Adrenal gland (tissue), 12 donors: ENCODE results near the gene SLC35D1. TPM values are rescaled to one million over a fixed set of nuclear protein-coding genes. Genes with fewer than 3 reads are reported as not detected.

Experiments
- DNase-seq, 7 donors: peaks; one replicate each; pipeline ENCODE4 v3.0.0-alpha.2; 2019 to 2020
- H3K27ac ChIP-seq, 5 donors: fragments of 200-600 bp; sonication (generic) in 4 of 5; 1 replicate in 3 of 5; 2 replicates in 2 of 5; pipeline versions ENCODE4 v1.5.1 to v1.8.0; 2016 to 2020; ENCODE audit warnings: mild to moderate bottlenecking in 1 of 5
- H3K27me3 ChIP-seq: fragments of 200-600 bp; 2 replicates; pipeline ENCODE4 v1.8.0; 2021
- H3K36me3 ChIP-seq, 2 donors: fragments of 200-600 bp; replicated peaks in 1 of 2; 1 replicate in 1 of 2; 2 replicates in 1 of 2; pipeline versions ENCODE4 v1.5.1 to v1.8.0; 2018 to 2022
- H3K4me1 ChIP-seq, 2 donors: fragments of 200-600 bp; replicated peaks in 1 of 2; 1 replicate in 1 of 2; 2 replicates in 1 of 2; pipeline versions ENCODE4 v1.5.1 to v1.8.0; 2018 to 2021
- H3K4me3 ChIP-seq, 4 donors: fragments of 200-600 bp; sonication (generic) in 3 of 4; one replicate each; pipeline ENCODE4 v1.5.1; 2016 to 2018
- H3K9me3 ChIP-seq, 3 donors: fragments of 200-600 bp; sonication (generic) in 1 of 3; replicated peaks in 1 of 3; 1 replicate in 2 of 3; 2 replicates in 1 of 3; pipeline versions ENCODE4 v1.5.1 to v1.8.0; 2016 to 2021
- POLR2A ChIP-seq, 2 donors: fragments of 450-650 bp; IDR thresholded peaks; one replicate each; pipeline ENCODE4 v1.6.1; 2017; ENCODE audit warnings: antibody characterized with exemption in 2 of 2, mild to moderate bottlenecking in 2 of 2, moderate library complexity in 1 of 2
- WGBS, 4 donors: extraction: QIAGEN DNeasy Blood & Tissue Kit in 2 of 4; methylation state at CpG; one replicate each; pipeline versions ENCODE4 v1.1.5 to v1.1.7; 2013 to 2017; 5-methylcytosine and 5-hydroxymethylcytosine counted together
- intact Hi-C, 2 donors: fragments of 100-400 bp; cut with DNase I; formaldehyde crosslinking; loops; one replicate each; pipeline versions ENCODE4 v1.14.1 to v1.15.0; 2022 to 2023
- polyA plus RNA-seq, 3 donors: library from polyadenylated mRNA; stranded (reverse); fragments of 200-250 nt in 2 of 3; fragments of 350-450 nt in 1 of 3; fragmentation: Illumina TruSeq in 1 of 3; extraction: RNeasy Lipid Tissue Mini Kit (QIAGEN cat#74804) in 1 of 3; gene quantifications; one replicate each; pipeline ENCODE4 v1.2.3, GENCODE V29; 2013 to 2014
- total RNA-seq, 9 donors: library from RNA; depleted of rRNA in 4 of 9; stranded (reverse); fragments of >200 nt in 4 of 9; fragments of 120-200 nt in 1 of 9; fragmentation: NEBNext Ultra II Directional in 1 of 9; extraction: Animal tissue kit (Norgen Biotek cat#: 25700) in 1 of 9; gene quantifications; one replicate each; pipeline versions ENCODE4 v1.1.0 to v1.2.4, GENCODE V29; 2013 to 2023
- TF ChIP-seq, protein P1 (sequence below), 6 experiments: fragments of 450-650 bp in 4 of 6; fragments of 200-600 bp in 2 of 6; sonication (generic) in 1 of 6; IDR thresholded peaks; 1 replicate in 5 of 6; 2 replicates in 1 of 6; pipeline versions ENCODE4 v1.5.1 to v1.8.0; 2016 to 2021; ENCODE audit warnings: antibody characterized with exemption in 6 of 6, mild to moderate bottlenecking in 2 of 6, moderate library complexity in 1 of 6
- donor health status: healthy with polysubstance abuse.
- donor health status: Bipolar disorder and iron deficiency.
- donor health status: DM: yes; HTN: yes; CAD: no.
- donor health status: DM: no; HTN: no; CAD: no.
- donor health status: DM: no; HTN: no; CAD: no.
- donor health status: DM: yes; HTN: yes; CAD: no.

The SLC35D1 gene
- total and polyA plus RNA-seq, 12 donors, result 1.9 to 34.7 (median 13.7) TPM

DNA sequence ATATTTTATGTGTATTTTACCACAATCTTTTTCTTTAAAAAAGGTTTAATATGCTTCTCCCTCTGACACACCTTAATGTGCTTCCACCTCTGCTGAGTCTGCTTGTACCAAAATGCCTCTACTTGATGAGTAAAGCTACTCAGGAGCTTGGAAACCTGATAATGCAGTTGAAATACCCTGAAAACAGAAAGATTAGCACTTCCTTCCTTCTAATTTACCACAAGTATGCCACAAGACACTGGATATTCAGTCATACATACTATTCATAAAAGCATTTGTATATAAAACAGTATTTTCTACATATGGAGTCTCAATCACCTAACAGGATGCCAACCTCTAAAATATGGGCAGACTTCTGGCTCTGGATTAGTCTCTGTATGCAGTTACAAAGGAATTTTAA is 55.0 kb downstream of the SLC35D1 start:
- no peak for DNase-seq
- intact Hi-C loops, result loop anchor here (5.0 to 10.0 kb wide), 4 partner anchors 146 to 234 kb away; no protein-coding TSS in a partner anchor
- Histone ChIP-seq H3K36me3 (peaks cover 0 to 3% of the 10 kb centered on the region in 2 donors), H3K27me3 (no peaks in the 10 kb centered on the region), H3K4me1 (no peaks in the 10 kb centered on the region), H3K4me3 (no peak overlapping the region), H3K9me3 (no peaks in the 10 kb centered on the region), H3K27ac (no peak overlapping the region)
- no peak for TF ChIP-seq POLR2A (IDR thresholded peaks at IDR 0.05)
- TF ChIP-seq, protein P1, sequence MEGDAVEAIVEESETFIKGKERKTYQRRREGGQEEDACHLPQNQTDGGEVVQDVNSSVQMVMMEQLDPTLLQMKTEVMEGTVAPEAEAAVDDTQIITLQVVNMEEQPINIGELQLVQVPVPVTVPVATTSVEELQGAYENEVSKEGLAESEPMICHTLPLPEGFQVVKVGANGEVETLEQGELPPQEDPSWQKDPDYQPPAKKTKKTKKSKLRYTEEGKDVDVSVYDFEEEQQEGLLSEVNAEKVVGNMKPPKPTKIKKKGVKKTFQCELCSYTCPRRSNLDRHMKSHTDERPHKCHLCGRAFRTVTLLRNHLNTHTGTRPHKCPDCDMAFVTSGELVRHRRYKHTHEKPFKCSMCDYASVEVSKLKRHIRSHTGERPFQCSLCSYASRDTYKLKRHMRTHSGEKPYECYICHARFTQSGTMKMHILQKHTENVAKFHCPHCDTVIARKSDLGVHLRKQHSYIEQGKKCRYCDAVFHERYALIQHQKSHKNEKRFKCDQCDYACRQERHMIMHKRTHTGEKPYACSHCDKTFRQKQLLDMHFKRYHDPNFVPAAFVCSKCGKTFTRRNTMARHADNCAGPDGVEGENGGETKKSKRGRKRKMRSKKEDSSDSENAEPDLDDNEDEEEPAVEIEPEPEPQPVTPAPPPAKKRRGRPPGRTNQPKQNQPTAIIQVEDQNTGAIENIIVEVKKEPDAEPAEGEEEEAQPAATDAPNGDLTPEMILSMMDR (IDR thresholded peaks at IDR 0.05), result no peak

GRCh38 chr1:66996018-66996682 is 57.8 kb downstream of the SLC35D1 start:
- Histone ChIP-seq H3K27me3 (no peaks in the 10 kb centered on the region), H3K4me1 (no peaks in the 10 kb centered on the region), H3K9me3 (no peaks in the 10 kb centered on the region), H3K27ac (no peak overlapping the region), H3K36me3 (peaks cover 0 to 4% of the 10 kb centered on the region in 2 donors), H3K4me3 (no peak overlapping the region)
- 68 to 73% (median 70%) methylated on average over 7 of the region's 7 CpGs for WGBS, 4 donors
- no peak for TF ChIP-seq POLR2A (IDR thresholded peaks at IDR 0.05)
- TF ChIP-seq, protein P1 (IDR thresholded peaks at IDR 0.05), result peak; percentile 52 to 78 (median 73)
- intact Hi-C loops, result loop anchor here (5.0 to 10.0 kb wide), 4 partner anchors 149 to 231 kb away; no protein-coding TSS in a partner anchor
- peak; percentile 54 to 87 (median 62) for DNase-seq

GRCh38 chr1:66993076-66993475 is 60.9 kb downstream of the SLC35D1 start:
- H3K4me3 ChIP-seq, result no peak overlapping the region
- TF ChIP-seq POLR2A (IDR thresholded peaks at IDR 0.05), result no peak
- TF ChIP-seq, protein P1 (IDR thresholded peaks at IDR 0.05), result no peak
- no peaks in the 10 kb centered on the region for H3K9me3 ChIP-seq
- DNase-seq, result no peak
- no peak overlapping the region for H3K27ac ChIP-seq
- no peaks in the 10 kb centered on the region for H3K27me3 ChIP-seq
- peaks cover 0 to 4% of the 10 kb centered on the region in 2 donors for H3K36me3 ChIP-seq
- no peaks in the 10 kb centered on the region for H3K4me1 ChIP-seq
- 72 to 96% (median 90%) methylated on average over 3 of the region's 3 CpGs for WGBS, 4 donors
- intact Hi-C loops, result loop anchor here (10.0 kb wide), 3 partner anchors 152 to 228 kb away; no protein-coding TSS in a partner anchor

DNA sequence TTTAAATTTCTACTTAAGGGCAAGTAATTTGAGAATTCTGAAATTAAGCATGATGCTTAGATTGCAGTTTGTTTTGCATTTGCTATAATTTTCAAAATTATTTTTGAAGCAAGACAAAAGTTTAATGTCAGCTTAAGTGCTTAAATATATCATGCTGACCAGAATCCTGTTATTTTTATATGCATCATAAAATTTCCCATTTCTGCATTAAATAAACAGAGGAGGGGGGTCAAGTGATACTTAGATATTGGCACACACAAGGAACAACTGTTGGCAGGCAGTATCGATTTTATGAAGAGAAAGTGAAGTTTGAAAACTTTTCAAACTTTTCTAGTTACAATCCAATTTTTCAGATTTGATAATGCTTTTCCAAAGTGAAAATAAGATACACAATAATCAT is 68.1 kb downstream of the SLC35D1 start:
- Histone ChIP-seq H3K27ac (no peak overlapping the region), H3K4me3 (no peak overlapping the region), H3K27me3 (no peaks in the 10 kb centered on the region), H3K36me3 (peaks cover 0 to 45% of the 10 kb centered on the region in 2 donors), H3K9me3 (no peaks in the 10 kb centered on the region), H3K4me1 (peaks cover 0 to 18% of the 10 kb centered on the region in 2 donors)
- WGBS, 4 donors, result 39 to 54% (median 47%) methylated on average over 1 of the region's 1 CpG
- no peak for TF ChIP-seq POLR2A (IDR thresholded peaks at IDR 0.05)
- TF ChIP-seq, protein P1 (IDR thresholded peaks at IDR 0.05), result no peak
- intact Hi-C loops, result no loop called here
- DNase-seq, result no peak
